Choroid plexus epithelial cell (primary cell): ENCODE results near the gene ADORA2A.

Experiments used
- DNase-seq: peaks from one replicate; pipeline ENCODE4 v3.0.0-alpha.2; 2010; ENCODE audit warnings: low read depth
- H3K4me3 ChIP-seq: 2 replicates; pipeline ENCODE4 v1.5.1; 2011; ENCODE audit warnings: low read depth, mild to moderate bottlenecking, control low read depth, low read length, moderate library complexity
- TF ChIP-seq, protein P1 (sequence below): conservative IDR thresholded peaks from 2 replicates; pipeline ENCODE4 v1.5.1; 2011; ENCODE audit warnings: low read depth, mild to moderate bottlenecking, control low read depth, inconsistent platforms, low read length, moderate library complexity

Gene ADORA2A

DNA sequence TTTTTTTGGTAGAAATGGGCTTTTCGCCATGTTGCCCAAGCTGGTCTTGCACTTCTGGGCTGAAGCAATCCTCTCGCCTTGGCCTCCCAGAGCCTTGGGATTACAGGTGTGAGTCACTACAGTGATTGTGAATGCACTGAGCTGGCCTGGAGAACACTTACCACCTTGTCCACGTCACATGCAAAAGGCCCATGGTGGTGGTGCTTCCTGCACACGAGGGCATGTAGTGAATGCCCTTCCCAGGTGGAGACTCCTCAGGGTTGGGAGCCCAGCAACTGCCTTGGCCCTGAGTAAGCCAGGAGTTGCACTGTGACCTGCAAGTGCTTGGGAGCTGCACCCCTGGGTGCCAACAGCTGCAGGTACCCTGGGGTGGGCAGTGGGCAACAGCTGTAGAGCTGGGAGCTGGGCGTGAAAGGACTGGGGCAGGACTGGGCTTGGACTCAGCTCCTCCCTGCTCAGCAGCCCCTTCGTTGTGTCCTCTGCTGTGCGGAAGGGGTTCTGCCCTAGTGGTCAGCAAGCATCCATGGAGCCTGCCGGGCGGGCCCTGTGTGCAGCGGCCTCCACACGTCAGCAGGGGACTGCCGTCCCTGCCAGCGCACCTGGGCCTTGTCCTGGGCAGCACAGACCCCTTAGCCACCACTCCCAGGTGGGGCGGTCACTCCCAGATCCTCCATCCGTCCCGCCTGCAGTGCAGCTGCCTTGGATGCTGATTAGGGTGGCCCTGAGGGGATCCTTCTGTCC is 9.3 kb upstream of the ADORA2A start:
- no peak for DNase-seq
- TF ChIP-seq, protein P1, sequence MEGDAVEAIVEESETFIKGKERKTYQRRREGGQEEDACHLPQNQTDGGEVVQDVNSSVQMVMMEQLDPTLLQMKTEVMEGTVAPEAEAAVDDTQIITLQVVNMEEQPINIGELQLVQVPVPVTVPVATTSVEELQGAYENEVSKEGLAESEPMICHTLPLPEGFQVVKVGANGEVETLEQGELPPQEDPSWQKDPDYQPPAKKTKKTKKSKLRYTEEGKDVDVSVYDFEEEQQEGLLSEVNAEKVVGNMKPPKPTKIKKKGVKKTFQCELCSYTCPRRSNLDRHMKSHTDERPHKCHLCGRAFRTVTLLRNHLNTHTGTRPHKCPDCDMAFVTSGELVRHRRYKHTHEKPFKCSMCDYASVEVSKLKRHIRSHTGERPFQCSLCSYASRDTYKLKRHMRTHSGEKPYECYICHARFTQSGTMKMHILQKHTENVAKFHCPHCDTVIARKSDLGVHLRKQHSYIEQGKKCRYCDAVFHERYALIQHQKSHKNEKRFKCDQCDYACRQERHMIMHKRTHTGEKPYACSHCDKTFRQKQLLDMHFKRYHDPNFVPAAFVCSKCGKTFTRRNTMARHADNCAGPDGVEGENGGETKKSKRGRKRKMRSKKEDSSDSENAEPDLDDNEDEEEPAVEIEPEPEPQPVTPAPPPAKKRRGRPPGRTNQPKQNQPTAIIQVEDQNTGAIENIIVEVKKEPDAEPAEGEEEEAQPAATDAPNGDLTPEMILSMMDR: no peak
- H3K4me3 ChIP-seq: no peak overlapping the region

DNA sequence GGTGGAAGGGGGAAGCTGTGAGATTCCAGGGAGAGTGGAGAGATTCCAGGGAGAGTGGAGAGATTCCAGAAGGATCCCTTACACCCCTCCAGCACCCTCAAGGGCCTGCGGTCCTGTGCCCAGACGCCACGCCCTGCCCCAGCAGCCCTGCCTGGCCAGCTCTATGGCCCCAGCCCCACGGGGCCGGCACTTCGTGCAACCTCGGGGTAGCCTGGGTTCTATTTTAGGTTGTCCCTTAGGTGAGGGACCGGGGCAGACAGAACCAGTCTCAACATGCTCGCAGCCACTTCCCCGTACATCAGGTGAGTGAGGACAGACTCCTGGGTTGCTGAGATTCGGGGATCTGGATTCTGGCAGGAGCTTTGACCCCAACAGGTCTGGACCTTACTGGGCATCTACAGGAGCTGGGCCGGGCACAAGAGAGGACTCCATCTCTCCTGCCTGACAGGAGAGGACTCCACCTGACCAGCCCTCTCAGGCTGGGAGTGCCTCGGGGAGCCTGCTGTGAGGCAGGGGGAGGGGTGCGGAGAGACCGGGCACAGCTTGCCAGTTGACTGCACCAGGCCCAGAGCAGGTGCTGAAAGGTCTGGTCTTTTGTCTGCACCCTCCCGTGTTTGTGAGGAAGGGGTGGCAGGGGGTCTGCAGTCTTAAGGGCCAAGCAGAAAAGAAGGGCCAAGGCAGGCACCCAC is 8.5 kb upstream of the ADORA2A start:
- no peak for DNase-seq
- TF ChIP-seq, protein P1: no peak
- H3K4me3 ChIP-seq: no peak overlapping the region

GRCh38 chr22:24419475-24419850 is 7.9 kb upstream of the ADORA2A start:
- TF ChIP-seq, protein P1: no peak
- no peak overlapping the region for H3K4me3 ChIP-seq
- no peak for DNase-seq

DNA sequence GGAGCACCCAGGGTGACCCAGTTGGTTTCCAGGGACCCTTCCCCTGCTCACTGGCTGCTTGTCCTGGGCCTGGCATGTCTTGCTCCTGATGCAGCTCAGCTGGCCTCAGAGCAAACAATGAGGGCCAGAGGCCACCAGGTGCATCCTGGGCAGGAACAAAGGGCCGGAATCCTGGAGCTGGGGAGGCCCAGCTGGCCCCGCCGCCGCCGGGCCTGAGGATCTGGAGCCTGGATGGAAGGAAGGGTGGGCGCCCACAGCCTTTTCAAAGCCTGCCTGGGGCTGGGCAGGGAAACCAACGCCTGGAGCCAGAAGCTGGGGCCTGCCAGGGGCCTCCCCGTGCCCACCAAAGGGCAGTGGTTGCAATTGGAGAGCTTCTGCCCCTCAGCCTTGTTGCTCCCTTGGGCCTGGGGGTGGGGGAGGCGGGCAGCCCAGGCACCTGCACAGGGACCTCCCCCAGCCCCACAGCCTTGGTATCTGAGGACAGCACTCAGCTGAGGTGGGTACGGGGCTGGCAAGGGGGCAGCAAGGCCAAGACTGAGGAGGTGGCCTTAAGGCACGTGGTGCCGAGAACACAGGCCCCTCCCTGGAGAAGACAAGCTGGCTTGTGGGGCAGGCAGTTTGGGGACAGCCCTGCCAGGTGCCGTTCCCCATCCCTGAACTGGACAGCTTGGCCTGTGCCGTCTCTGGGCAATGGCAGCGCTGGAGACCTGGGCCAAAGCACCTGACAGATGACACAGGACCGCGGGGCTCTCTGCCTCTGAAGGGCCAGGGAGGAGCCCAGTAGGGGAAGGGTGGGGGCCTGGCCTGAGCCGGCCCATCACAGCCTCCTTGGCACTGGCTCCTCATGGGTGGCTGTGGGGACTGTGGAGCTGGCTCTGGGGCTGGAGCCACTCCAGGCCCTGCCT is 7.1 kb upstream of the ADORA2A start:
- TF ChIP-seq, protein P1: no peak
- no peak for DNase-seq
- no peak overlapping the region for H3K4me3 ChIP-seq

- TF ChIP-seq, protein P1: no peak
- DNase-seq: no peak
- H3K4me3 ChIP-seq: no peak overlapping the region
These were observed 6.4 kb upstream of the ADORA2A start for GRCh38 chr22:24420977-24421343.

DNA sequence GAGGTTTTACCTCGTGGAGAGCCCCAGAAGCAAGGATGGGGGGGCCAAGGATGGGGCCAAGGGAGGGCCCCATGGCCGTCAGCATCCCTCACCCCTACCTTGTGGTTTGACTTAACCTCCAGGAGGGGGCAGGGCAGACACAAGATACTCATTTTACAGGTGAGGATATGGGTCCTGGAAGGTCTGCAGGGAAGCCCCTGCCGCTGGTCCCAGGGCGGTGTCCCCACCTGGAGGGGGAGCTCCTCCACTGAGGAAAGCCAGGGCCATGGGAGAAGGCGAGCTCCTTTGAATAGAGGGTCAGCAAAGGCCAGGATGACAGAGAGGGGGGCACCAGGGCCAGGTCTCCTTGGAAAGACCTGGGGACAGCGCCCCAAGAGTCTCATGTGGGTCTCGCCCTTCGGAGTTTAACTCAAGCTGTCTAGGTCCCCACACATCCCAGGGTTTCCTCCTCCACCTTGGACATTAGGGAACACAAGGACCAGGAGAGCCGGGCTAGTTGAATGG is 5.9 kb upstream of the ADORA2A start:
- DNase-seq: no peak
- TF ChIP-seq, protein P1: peak; percentile 28
- H3K4me3 ChIP-seq: no peak overlapping the region
